ENCODE results near the gene MED4.
A peak's percentile ranks its signal among the peaks of the same experiment; 100 is the strongest.

The MED4 gene

GRCh38 chr13:48094781-48095502, at the start of gene MED4:
MED4 (minus strand) TSS chr13:48095104; CDS start chr13:48095078, 26 bp downstream.
- peak; percentile 87 for DNase-seq

- no peak for DNase-seq
These were observed 49.6 kb upstream of the MED4 start for GRCh38 chr13:48144413-48145035.

- no peak for DNase-seq
These were observed 47.5 kb upstream of the MED4 start for GRCh38 chr13:48142436-48142835.

- no peak for DNase-seq
These were observed 43.4 kb upstream of the MED4 start for GRCh38 chr13:48138270-48138669.

- DNase-seq = no peak
These were observed 38.1 kb upstream of the MED4 start for GRCh38 chr13:48132961-48133360.

GRCh38 chr13:48131533-48131932, 36.6 kb upstream of the MED4 start:
- DNase-seq = no peak

- DNase-seq = peak; percentile 13
These were observed 32.3 kb upstream of the MED4 start for GRCh38 chr13:48126944-48127830.

- no peak for DNase-seq
These were observed 30.9 kb upstream of the MED4 start for GRCh38 chr13:48125794-48126228.

- no peak for DNase-seq
These were observed 28.9 kb upstream of the MED4 start for GRCh38 chr13:48123812-48124211.

GRCh38 chr13:48121733-48122132, 26.8 kb upstream of the MED4 start:
- DNase-seq = no peak

- no peak for DNase-seq
These were observed 25.3 kb upstream of the MED4 start for GRCh38 chr13:48120241-48120640.

GRCh38 chr13:48118030-48118429, 23.1 kb upstream of the MED4 start:
- DNase-seq = no peak

GRCh38 chr13:48116808-48117207, 21.9 kb upstream of the MED4 start:
- DNase-seq = no peak

- no peak for DNase-seq
These were observed 18.8 kb upstream of the MED4 start for GRCh38 chr13:48113756-48114130.

GRCh38 chr13:48112896-48113755, 18.2 kb upstream of the MED4 start:
- DNase-seq = no peak

GRCh38 chr13:48110931-48111721, 16.2 kb upstream of the MED4 start:
- DNase-seq = no peak

- DNase-seq = no peak
These were observed 15.4 kb upstream of the MED4 start for GRCh38 chr13:48110132-48110868.

- no peak for DNase-seq
These were observed 13.2 kb upstream of the MED4 start for GRCh38 chr13:48108106-48108505.

- DNase-seq = no peak
These were observed 2.9 kb upstream of the MED4 start for GRCh38 chr13:48097793-48098192.

GRCh38 chr13:48096670-48097069, 1.8 kb upstream of the MED4 start:
- DNase-seq = no peak

- DNase-seq = no peak
These were observed 512 bp downstream of the MED4 start for GRCh38 chr13:48094404-48094780.
